Endothelial cell of umbilical vein (primary cell): ENCODE data around the gene SGPL1. TPM values are rescaled to one million over a fixed set of nuclear protein-coding genes. Genes with fewer than 3 reads are reported as not detected.

Experiments used
- BruUV-seq: library from RNA; stranded (reverse); fragments of 400-500 nt; replicated peaks from 2 replicates; lab custom pipeline; 2021; lab: Mats Ljungman, UMichigan
- CTCF ChIA-PET: fragments of 300-600, 350-600 bp; sonication (Branson Sonifier 250); formaldehyde crosslinking; loops from one replicate; lab custom pipeline; 2021; ENCODE audit warnings: antibody characterized with exemption, inconsistent platforms; lab: Charles Lee
- POLR2A ChIA-PET: fragments of 300-600, 350-600 bp; sonication (Branson Sonifier 250); formaldehyde crosslinking; loops from one replicate; lab custom pipeline; 2021; ENCODE audit warnings: antibody characterized with exemption, inconsistent platforms; lab: Charles Lee
- DNase-seq: peaks from one replicate; pipeline ENCODE4 v3.0.0-alpha.2; 2011; ENCODE audit warnings: low read depth, low spot score
- FAIRE-seq: peaks from 2 replicates; lab custom pipeline; 2011; peaks lifted over from hg19 to GRCh38; lab: Jason Lieb, UNC
- H2AFZ ChIP-seq: 2 replicates; pipeline ENCODE4 v1.6.0; 2012; ENCODE audit warnings: low read depth, low read length, control low read depth, inconsistent platforms
- H3K27ac ChIP-seq: 2 replicates; pipeline ENCODE4 v1.5.1; 2011; ENCODE audit warnings: low read depth, mild to moderate bottlenecking, control low read depth, low read length, moderate library complexity; ENCODE audit not compliant: insufficient read depth
- H3K27me3 ChIP-seq, 2 experiments: 2 replicates each; pipeline versions ENCODE4 v1.6.0 to v1.6.1; 2011; ENCODE audit warnings: low read length in 2 of 2, mixed read lengths in 1 of 2; ENCODE audit not compliant: control insufficient read depth in 2 of 2, insufficient read depth in 2 of 2
- H3K36me3 ChIP-seq, 2 experiments: 2 replicates in 1 of 2; 3 replicates in 1 of 2; pipeline ENCODE4 v1.5.1; 2011; ENCODE audit warnings: low read length in 2 of 2, mild to moderate bottlenecking in 1 of 2, moderate library complexity in 1 of 2; ENCODE audit not compliant: control insufficient read depth in 2 of 2, insufficient read depth in 2 of 2; ENCODE audit errors: extremely low read depth in 1 of 2
- H3K4me1 ChIP-seq: 3 replicates; pipeline ENCODE4 v1.5.1; 2011; ENCODE audit warnings: mild to moderate bottlenecking, low read length; ENCODE audit not compliant: control insufficient read depth, insufficient read depth; ENCODE audit errors: extremely low read depth
- H3K4me2 ChIP-seq: 2 replicates; pipeline ENCODE4 v1.6.1; 2011; ENCODE audit warnings: low read length, control low read depth, mixed read lengths; ENCODE audit not compliant: insufficient read depth
- H3K4me3 ChIP-seq, 3 experiments: fragments of 200-600 bp in 1 of 3; sonication (generic), shearing (Covaris generic) in 1 of 3; replicated peaks in 1 of 3; 2 replicates each; pipeline ENCODE4 v1.5.1; 2011 to 2016; ENCODE audit warnings: control low read depth in 3 of 3, low read length in 3 of 3, mild to moderate bottlenecking in 2 of 3, inconsistent platforms in 1 of 3, low read depth in 1 of 3, moderate library complexity in 1 of 3; ENCODE audit not compliant: insufficient read depth in 1 of 3
- H3K79me2 ChIP-seq: 2 replicates; pipeline ENCODE4 v1.6.0; 2012; ENCODE audit warnings: low read length, inconsistent platforms; ENCODE audit not compliant: control insufficient read depth, insufficient read depth
- H3K9ac ChIP-seq: replicated peaks from 2 replicates; pipeline ENCODE3; 2011; ENCODE audit warnings: low read length, control low read depth; ENCODE audit not compliant: insufficient read depth; ENCODE audit errors: extremely low read depth
- H3K9me1 ChIP-seq: replicated peaks from 3 replicates; pipeline ENCODE4 v1.6.0; 2011; ENCODE audit warnings: mild to moderate bottlenecking, low read length; ENCODE audit not compliant: control insufficient read depth, insufficient read depth; ENCODE audit errors: extremely low read depth
- H3K9me3 ChIP-seq: replicated peaks from 2 replicates; pipeline ENCODE4 v1.5.1; 2012; ENCODE audit warnings: low read length, inconsistent platforms; ENCODE audit not compliant: control insufficient read depth, insufficient read depth
- H4K20me1 ChIP-seq: replicated peaks from 2 replicates; pipeline ENCODE3; 2011; ENCODE audit warnings: mild to moderate bottlenecking, low read length; ENCODE audit not compliant: control insufficient read depth, insufficient read depth; ENCODE audit errors: extremely low read depth
- EZH2 ChIP-seq: IDR thresholded peaks from 2 replicates; pipeline ENCODE4 v1.6.1; 2012; ENCODE audit warnings: borderline replicate concordance, low read depth, mild to moderate bottlenecking, moderate library complexity, low read length, inconsistent platforms; ENCODE audit not compliant: severe bottlenecking
- FOS ChIP-seq: IDR thresholded peaks from 2 replicates; pipeline ENCODE4 v1.6.1; 2011; ENCODE audit warnings: mild to moderate bottlenecking, low read length, moderate library complexity, borderline replicate concordance; ENCODE audit not compliant: insufficient read depth
- GATA2 ChIP-seq: IDR thresholded peaks from 2 replicates; pipeline ENCODE4 v1.7.0; 2011; ENCODE audit warnings: low read depth, mild to moderate bottlenecking, moderate library complexity, mixed read lengths, low read length; ENCODE audit not compliant: insufficient read length, insufficient read depth
- JUN ChIP-seq: IDR thresholded peaks from 2 replicates; pipeline ENCODE4 v1.6.1; 2011; ENCODE audit warnings: borderline replicate concordance, low read depth; ENCODE audit not compliant: insufficient read length, insufficient read depth
- MYC ChIP-seq: IDR thresholded peaks from one replicate; pipeline ENCODE4 v1.6.1; 2011; ENCODE audit warnings: mild to moderate bottlenecking, low read depth, low read length
- POLR2A ChIP-seq: IDR thresholded peaks from 2 replicates; pipeline ENCODE4 v1.6.1; 2012; ENCODE audit warnings: low read depth, mild to moderate bottlenecking, control low read depth, low read length
- POLR2AphosphoS5 ChIP-seq: IDR thresholded peaks from 2 replicates; pipeline ENCODE4 v1.6.1; 2012; ENCODE audit warnings: low read depth, mild to moderate bottlenecking, control low read depth, low read length, moderate library complexity; ENCODE audit not compliant: insufficient read depth
- dilution Hi-C: fragments of 300-500 bp; cut with MboI; formaldehyde crosslinking; loops from one replicate; pipeline ENCODE4 v1.15.0; 2019; ENCODE audit warnings: low sequenced_read_pairs; ENCODE audit not compliant: extremely low pct_ligation_motif_present
- intact Hi-C: fragments of 100-400 bp; cut with micrococcal nuclease; formaldehyde crosslinking; loops from one replicate; pipeline ENCODE4 v1.10.0; 2022
- polyA plus RNA-seq, 4 experiments: library from polyadenylated mRNA; depleted of rRNA in 3 of 4; stranded (reverse) in 3 of 4; unstranded in 1 of 4; fragments of >200 nt; gene quantifications; 2 replicates each; pipeline versions ENCODE4 v1.2.1 to v1.2.3, GENCODE V29; 2011 to 2012; ENCODE audit warnings: missing spikeins in 1 of 4
- total RNA-seq: library from RNA; stranded (reverse); gene quantifications from 2 replicates; pipeline ENCODE4 v1.2.3, GENCODE V29; 2021
- TF ChIP-seq, protein P1 (sequence below): IDR thresholded peaks from 2 replicates; pipeline ENCODE4 v1.6.1; 2011; ENCODE audit not compliant: insufficient read depth, insufficient read length
- TF ChIP-seq, protein P2 (sequence below), 2 donors: IDR thresholded peaks; 1 replicate in 1 of 2; 2 replicates in 1 of 2; pipeline ENCODE4 v1.5.1; 2011; ENCODE audit warnings: low read length in 2 of 2, mild to moderate bottlenecking in 2 of 2, moderate library complexity in 2 of 2, control low read depth in 1 of 2, inconsistent platforms in 1 of 2, low read depth in 1 of 2; ENCODE audit not compliant: insufficient read depth in 1 of 2; ENCODE audit errors: extremely low read depth in 1 of 2

Gene SGPL1
- total and polyA plus RNA-seq, 2 donors (not counting 3 experiments of a cell fraction or from before 2014, with no cell fraction given), result 11.4 to 25.2 TPM

GRCh38 chr10:70769121-70769520, 46.6 kb upstream of the SGPL1 start:
- intact Hi-C loops, result no loop called here
- CTCF ChIA-PET, result interaction anchor here (1.0 kb wide), 1 partner anchor 8 kb away, joined by 4 read pairs; no protein-coding TSS in a partner anchor

More at GRCh38 chr10:70769121-70769520, 46.6 kb upstream of the SGPL1 start:
- Histone ChIP-seq H3K79me2 (no peaks in the 10 kb centered on the region), H3K27me3 (peaks cover 3 to 6% of the 10 kb centered on the region in 2 experiments), H3K9me1 (no peaks in the 10 kb centered on the region), H3K4me3 (no peak overlapping the region), H4K20me1 (no peaks in the 10 kb centered on the region), H3K9me3 (no peaks in the 10 kb centered on the region), H3K9ac (no peak overlapping the region), H3K27ac (no peak overlapping the region), H3K4me1 (no peaks in the 10 kb centered on the region), H3K36me3 (no peaks in the 10 kb centered on the region), H3K4me2 (no peak overlapping the region), H2AFZ (no peak overlapping the region)
- no TSS peak for BruUV-seq
- no peak for TF ChIP-seq EZH2
- no peak for TF ChIP-seq POLR2A
- TF ChIP-seq, protein P1, sequence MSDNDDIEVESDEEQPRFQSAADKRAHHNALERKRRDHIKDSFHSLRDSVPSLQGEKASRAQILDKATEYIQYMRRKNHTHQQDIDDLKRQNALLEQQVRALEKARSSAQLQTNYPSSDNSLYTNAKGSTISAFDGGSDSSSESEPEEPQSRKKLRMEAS, result no peak
- no peak for TF ChIP-seq JUN
- TF ChIP-seq POLR2AphosphoS5, result no peak
- TF ChIP-seq, protein P2, sequence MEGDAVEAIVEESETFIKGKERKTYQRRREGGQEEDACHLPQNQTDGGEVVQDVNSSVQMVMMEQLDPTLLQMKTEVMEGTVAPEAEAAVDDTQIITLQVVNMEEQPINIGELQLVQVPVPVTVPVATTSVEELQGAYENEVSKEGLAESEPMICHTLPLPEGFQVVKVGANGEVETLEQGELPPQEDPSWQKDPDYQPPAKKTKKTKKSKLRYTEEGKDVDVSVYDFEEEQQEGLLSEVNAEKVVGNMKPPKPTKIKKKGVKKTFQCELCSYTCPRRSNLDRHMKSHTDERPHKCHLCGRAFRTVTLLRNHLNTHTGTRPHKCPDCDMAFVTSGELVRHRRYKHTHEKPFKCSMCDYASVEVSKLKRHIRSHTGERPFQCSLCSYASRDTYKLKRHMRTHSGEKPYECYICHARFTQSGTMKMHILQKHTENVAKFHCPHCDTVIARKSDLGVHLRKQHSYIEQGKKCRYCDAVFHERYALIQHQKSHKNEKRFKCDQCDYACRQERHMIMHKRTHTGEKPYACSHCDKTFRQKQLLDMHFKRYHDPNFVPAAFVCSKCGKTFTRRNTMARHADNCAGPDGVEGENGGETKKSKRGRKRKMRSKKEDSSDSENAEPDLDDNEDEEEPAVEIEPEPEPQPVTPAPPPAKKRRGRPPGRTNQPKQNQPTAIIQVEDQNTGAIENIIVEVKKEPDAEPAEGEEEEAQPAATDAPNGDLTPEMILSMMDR (IDR thresholded peaks at IDR 0.05; ENCODE audit: extremely low read depth in 1 of 2, insufficient read depth in 1 of 2, low read depth in 1 of 2, low read length in 2 of 2), result no peak
- no peak for TF ChIP-seq MYC
- no peak for TF ChIP-seq FOS
- no peak for TF ChIP-seq GATA2
- dilution Hi-C loops, result no loop called here
- DNase-seq (no peak), FAIRE-seq (no peak)
- POLR2A ChIA-PET, result no interaction called here
